NCI-H2029 treated with DMSO at 0.1 percent for 48 hours (cell line): ENCODE data around the gene MS4A18.
"Not testable (repeated sequence)": the region's sequence is repeated elsewhere in the genome, so short reads cannot be mapped to it uniquely, and the experiment has no call there.

Experiments
- DNase-seq: peaks from one replicate; lab custom pipeline; 2025; lab: John Stamatoyannopoulos, UW

MS4A18 gene

GRCh38 chr11:60739114-60739513 lies 14.6 kb downstream of the MS4A18 start:
- DNase-seq = no peak

GRCh38 chr11:60740573-60740972 lies 16.1 kb downstream of the MS4A18 start:
- DNase-seq = no peak

GRCh38 chr11:60741421-60741820 lies 16.9 kb downstream of the MS4A18 start:
- no peak for DNase-seq

GRCh38 chr11:60743058-60743457 lies 18.5 kb downstream of the MS4A18 start:
- DNase-seq = no peak

- DNase-seq = no peak
Observed at GRCh38 chr11:60744114-60744513, 19.6 kb downstream of the MS4A18 start.

GRCh38 chr11:60747359-60747873 lies 22.9 kb downstream of the MS4A18 start:
- DNase-seq = no peak

GRCh38 chr11:60748225-60748624 lies 23.7 kb downstream of the MS4A18 start:
- no peak for DNase-seq

GRCh38 chr11:60748821-60749220 lies 24.3 kb downstream of the MS4A18 start:
- DNase-seq = no peak

GRCh38 chr11:60750911-60751310 lies 26.4 kb downstream of the MS4A18 start:
- DNase-seq = no peak

GRCh38 chr11:60753309-60753708 lies 28.8 kb downstream of the MS4A18 start:
- DNase-seq = no peak

GRCh38 chr11:60754887-60755286 lies 30.4 kb downstream of the MS4A18 start:
- DNase-seq = no peak

GRCh38 chr11:60756307-60757032 lies 31.9 kb downstream of the MS4A18 start, which contains the start of gene MS4A15:
MS4A15 (plus strand) TSS chr11:60756867; CDS start chr11:60763734, 6,867 bp downstream.
- DNase-seq = peak; percentile 86

- DNase-seq = peak; percentile 38
Observed at GRCh38 chr11:60757231-60757800, 32.8 kb downstream of the MS4A18 start.

GRCh38 chr11:60758671-60759070 lies 34.2 kb downstream of the MS4A18 start:
- DNase-seq = not testable (repeated sequence)

- DNase-seq = not testable (repeated sequence)
Observed at GRCh38 chr11:60759438-60760225, 35.1 kb downstream of the MS4A18 start.

- DNase-seq = peak; percentile 31
Observed at GRCh38 chr11:60761436-60762190, 37.1 kb downstream of the MS4A18 start.

- DNase-seq = peak; percentile 42
Observed at GRCh38 chr11:60762851-60763691, 38.6 kb downstream of the MS4A18 start.

GRCh38 chr11:60763692-60764369 lies 39.3 kb downstream of the MS4A18 start:
- DNase-seq = no peak

- peak; percentile 47 for DNase-seq
Observed at GRCh38 chr11:60764879-60765278, 40.4 kb downstream of the MS4A18 start.

- DNase-seq = no peak
Observed at GRCh38 chr11:60765355-60765754, 40.8 kb downstream of the MS4A18 start.
